DMS153 treated with DMSO at 0.1 percent for 48 hours (cell line): Measurements from ENCODE around the gene ALPK3.
"Not testable (repeated sequence)": the region's sequence is repeated elsewhere in the genome, so short reads cannot be mapped to it uniquely, and the experiment has no call there.

Experiments used
- DNase-seq: peaks from one replicate; lab custom pipeline; 2025; ENCODE audit not compliant: unreplicated experiment; lab: John Stamatoyannopoulos, UW

Gene ALPK3

GRCh38 chr15:84844964-84845363 lies 27.8 kb downstream of the ALPK3 start:
- DNase-seq = no peak

- DNase-seq = not testable (repeated sequence)
These were observed 28.5 kb downstream of the ALPK3 start for GRCh38 chr15:84845631-84846030.

- no peak for DNase-seq
These were observed 29.1 kb downstream of the ALPK3 start for GRCh38 chr15:84846269-84846668.

GRCh38 chr15:84847382-84847781 lies 30.2 kb downstream of the ALPK3 start:
- DNase-seq = no peak

- no peak for DNase-seq
These were observed 35.1 kb downstream of the ALPK3 start for GRCh38 chr15:84852212-84852611.

GRCh38 chr15:84855136-84855535 lies 38.0 kb downstream of the ALPK3 start:
- DNase-seq = no peak

- no peak for DNase-seq
These were observed 38.6 kb downstream of the ALPK3 start for GRCh38 chr15:84855765-84856164.

DNA sequence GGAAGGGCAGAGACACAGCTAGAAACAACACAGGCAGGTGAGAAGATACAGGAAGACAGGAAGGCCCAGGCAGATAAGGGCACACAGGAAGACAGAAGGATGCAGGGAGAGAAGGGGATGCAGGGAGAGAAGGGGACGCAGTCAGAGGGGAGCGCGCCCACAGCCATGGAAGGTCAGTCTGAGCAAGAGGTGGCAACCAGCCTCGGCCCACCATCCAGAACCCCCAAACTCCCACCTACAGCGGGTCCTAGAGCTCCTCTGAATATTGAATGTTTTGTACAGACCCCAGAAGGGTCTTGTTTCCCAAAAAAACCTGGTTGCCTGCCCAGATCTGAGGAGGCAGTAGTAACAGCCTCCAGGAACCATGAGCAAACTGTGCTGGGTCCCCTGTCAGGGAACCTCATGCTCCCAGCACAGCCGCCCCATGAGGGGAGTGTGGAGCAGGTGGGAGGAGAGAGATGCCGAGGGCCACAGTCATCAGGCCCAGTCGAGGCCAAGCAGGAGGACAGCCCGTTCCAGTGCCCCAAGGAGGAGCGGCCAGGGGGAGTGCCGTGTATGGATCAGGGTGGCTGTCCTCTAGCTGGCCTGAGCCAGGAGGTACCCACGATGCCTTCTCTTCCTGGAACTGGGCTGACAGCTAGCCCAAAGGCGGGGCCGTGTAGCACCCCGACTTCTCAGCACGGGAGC lies 39.7 kb downstream of the ALPK3 start:
- no peak for DNase-seq

DNA sequence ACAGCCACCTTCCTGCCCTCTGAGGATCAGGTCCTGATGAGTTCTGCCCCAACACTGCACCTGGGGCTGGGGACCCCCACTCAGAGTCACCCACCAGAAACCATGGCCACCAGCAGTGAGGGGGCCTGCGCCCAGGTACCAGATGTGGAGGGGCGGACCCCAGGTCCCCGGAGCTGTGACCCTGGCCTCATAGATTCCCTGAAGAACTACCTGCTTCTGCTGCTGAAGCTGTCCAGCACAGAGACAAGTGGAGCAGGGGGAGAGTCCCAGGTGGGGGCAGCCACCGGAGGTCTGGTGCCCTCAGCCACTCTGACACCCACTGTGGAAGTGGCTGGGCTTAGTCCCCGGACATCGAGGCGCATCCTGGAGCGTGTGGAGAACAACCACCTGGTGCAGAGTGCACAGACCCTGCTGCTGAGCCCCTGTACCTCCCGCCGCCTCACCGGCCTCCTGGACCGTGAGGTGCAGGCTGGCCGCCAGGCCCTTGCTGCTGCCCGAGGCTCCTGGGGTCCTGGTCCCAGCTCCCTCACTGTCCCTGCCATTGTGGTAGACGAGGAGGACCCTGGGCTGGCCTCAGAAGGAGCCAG lies 40.4 kb downstream of the ALPK3 start:
- DNase-seq = no peak

DNA sequence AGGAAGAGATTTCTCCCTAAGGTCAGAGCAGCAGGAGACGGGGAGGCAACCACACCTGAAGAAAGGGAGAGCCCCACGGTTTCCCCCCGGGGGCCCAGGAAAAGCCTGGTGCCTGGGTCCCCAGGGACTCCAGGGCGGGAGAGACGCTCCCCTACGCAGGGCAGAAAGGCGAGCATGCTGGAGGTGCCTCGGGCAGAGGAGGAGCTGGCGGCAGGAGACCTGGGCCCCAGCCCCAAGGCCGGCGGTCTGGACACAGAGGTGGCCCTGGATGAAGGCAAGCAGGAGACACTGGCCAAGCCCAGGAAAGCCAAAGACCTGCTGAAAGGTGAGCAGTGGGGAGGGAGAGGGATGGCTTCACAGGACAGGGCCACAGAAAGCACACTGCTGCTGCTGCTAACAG lies 41.1 kb downstream of the ALPK3 start:
- DNase-seq = no peak

GRCh38 chr15:84859144-84859543 lies 42.0 kb downstream of the ALPK3 start:
- DNase-seq = no peak

DNA sequence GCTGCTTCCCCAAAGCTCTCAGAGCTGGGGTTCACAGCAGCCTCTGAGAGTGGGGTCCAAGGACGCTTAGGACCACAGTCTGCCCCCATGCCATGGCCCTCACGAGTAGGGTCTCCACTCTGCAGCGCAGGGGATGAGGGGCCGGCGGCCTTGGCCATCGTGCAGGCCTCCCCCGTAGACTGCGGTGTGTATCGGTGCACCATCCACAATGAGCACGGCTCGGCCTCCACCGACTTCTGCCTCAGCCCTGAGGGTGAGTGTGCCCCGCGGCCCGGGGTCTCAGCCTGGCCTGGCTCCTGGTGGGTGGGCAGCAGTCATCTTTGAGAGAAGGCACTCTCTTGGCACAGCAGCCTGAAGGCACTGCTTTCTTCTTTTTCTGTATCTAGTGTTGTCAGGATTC lies 42.5 kb downstream of the ALPK3 start:
- DNase-seq = no peak

DNA sequence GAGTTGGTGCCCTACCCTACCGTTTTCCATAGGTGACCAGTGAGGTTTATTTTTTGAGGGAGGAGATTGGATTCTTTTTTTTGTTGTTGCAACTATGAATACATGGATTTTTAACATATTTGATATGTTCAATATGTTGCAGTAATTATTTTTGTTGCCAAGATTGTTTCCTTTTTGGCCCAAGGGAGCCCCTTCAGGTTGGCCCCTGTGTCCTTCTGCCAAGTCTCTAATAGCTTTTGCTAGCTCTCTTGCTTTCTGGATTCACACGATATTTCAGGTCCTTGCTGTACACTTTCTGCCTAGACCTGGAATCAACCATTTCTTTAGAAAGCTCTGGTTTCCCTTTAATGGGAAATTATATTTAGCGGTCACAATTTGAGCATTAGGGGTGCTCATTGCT lies 44.6 kb downstream of the ALPK3 start:
- DNase-seq = no peak

- DNase-seq = no peak
These were observed 45.2 kb downstream of the ALPK3 start for GRCh38 chr15:84862214-84862975.

GRCh38 chr15:84863565-84864443 lies 46.6 kb downstream of the ALPK3 start:
- no peak for DNase-seq

DNA sequence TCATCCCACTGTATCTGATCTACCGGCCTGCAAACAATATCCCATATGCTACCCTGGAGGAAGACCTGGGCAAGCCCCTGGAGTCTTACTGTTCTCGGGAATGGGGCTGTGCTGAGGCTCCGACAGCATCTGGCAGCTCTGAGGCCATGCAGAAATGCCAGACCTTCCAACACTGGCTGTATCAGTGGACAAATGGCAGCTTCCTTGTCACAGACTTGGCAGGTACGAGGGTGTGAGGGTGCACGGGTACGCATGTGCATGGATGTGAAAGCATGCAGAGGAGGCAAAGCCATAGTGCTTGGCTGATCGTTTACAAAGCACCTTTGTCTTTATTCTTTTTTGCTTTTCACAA lies 47.3 kb downstream of the ALPK3 start:
- DNase-seq = no peak

GRCh38 chr15:84865074-84865569 lies 48.0 kb downstream of the ALPK3 start:
- no peak for DNase-seq

DNA sequence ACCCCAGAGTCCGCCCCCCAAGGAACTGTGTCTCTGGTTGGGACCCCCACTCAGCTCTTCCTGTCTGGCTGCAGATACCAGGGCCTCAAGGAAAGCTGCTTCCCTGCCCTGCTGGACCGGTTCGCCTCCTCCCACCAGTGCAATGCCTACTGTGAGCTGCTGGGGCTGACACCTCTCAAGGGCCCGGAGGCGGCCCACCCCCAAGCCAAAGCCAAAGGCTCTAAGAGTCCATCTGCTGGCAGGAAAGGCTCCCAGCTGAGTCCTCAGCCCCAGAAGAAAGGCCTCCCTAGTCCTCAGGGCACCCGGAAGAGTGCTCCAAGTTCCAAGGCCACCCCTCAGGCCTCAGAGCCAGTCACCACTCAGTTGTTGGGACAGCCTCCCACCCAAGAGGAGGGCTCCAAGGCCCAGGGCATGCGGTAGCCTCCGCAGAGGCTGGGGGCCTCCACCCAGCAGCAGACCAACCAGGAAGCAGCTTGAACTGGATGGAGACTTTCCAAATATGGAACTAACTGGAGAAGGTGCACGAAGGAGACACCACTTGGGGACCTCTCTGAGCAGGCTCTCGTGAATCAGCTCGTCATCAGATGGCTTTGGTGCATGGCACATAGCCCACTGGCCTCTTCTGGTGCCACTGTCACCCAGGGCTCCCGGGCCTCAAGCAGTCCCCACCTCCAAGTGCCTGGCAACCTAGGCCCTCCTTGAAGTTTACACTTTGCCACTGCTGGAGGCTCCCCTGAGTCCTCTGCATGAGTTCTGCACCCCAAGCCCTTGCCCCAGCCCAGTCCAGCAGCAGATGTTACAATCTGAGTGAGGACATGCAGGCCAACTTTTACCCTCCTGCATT lies 51.1 kb downstream of the ALPK3 start:
- no peak for DNase-seq

DNA sequence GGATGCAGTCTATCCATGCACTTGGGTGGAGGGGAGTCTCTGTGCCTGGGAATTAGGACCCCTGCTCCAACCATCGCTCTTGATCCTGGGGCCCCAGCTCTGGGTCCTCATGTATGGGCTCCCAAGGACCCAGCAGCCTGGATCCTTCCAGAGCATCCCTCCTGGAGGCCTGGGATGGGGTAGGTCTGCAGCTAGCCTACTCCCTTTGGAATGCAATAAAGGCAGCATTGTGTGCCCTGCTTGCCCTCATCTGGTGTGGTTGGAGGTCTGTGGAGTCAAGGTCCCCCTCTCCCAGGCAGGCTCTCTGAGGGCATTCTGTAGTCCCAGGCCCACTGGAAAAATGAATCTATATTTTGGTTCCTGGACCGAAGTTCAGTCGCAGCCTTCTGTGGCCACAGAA lies 52.4 kb downstream of the ALPK3 start:
- no peak for DNase-seq

DNA sequence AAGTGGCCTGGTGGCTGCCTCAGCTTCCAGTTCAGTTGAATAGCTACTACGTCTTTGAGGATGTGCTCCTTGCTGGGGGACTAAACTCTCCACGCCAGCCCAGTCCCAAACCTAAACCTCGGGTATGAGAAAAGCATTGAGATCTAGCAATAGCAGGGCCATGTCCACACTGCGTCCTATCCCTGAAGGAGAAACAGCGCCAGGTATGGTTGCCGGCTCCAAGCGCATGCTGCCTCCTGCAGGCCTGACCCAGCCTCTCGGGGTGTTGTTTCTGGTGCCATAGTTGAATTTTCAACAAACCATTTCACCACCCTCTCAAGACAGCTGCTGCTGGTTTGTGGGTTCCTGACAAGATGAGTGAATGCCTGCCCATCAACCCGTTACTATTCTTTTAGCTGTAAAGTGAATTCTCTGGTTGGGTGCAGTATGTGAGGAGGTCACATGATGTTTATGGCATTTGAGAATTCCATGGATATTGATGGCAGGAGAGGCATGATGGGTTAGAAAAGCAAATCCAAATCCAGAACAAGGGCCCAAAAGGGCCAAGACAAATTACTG lies 54.4 kb downstream of the ALPK3 start:
- no peak for DNase-seq
